ENCODE data around the gene ROGDI.

GRCh38 chr16:4750896-4751295 lies 51.5 kb downstream of the ROGDI start:
- TF ChIP-seq, protein P1, sequence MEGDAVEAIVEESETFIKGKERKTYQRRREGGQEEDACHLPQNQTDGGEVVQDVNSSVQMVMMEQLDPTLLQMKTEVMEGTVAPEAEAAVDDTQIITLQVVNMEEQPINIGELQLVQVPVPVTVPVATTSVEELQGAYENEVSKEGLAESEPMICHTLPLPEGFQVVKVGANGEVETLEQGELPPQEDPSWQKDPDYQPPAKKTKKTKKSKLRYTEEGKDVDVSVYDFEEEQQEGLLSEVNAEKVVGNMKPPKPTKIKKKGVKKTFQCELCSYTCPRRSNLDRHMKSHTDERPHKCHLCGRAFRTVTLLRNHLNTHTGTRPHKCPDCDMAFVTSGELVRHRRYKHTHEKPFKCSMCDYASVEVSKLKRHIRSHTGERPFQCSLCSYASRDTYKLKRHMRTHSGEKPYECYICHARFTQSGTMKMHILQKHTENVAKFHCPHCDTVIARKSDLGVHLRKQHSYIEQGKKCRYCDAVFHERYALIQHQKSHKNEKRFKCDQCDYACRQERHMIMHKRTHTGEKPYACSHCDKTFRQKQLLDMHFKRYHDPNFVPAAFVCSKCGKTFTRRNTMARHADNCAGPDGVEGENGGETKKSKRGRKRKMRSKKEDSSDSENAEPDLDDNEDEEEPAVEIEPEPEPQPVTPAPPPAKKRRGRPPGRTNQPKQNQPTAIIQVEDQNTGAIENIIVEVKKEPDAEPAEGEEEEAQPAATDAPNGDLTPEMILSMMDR (IDR thresholded peaks at IDR 0.05; ENCODE audit: low read length) = no peak
- no peak for TF ChIP-seq EZH2 (IDR thresholded peaks at IDR 0.05; ENCODE audit: borderline replicate concordance, low read length)
